Panc1 (cell line): Measurements from ENCODE around the gene LYST. TPM values are rescaled to one million over a fixed set of nuclear protein-coding genes. Genes with fewer than 3 reads are reported as not detected.
A peak's percentile ranks its signal among the peaks of the same experiment; 100 is the strongest.

Experiments
- ATAC-seq: fragments of 200-7000 bp; cut with Tn5 transposase; 2 replicates; pipeline ENCODE4 v1.9.1; 2020; ENCODE audit warnings: mild to moderate bottlenecking, moderate library complexity
- BruUV-seq: library from RNA; stranded (reverse); fragments of 400-500 nt; replicated peaks from 2 replicates; lab custom pipeline; 2021; lab: Mats Ljungman, UMichigan
- CTCF ChIA-PET: fragments of 300-600 bp; sonication (Branson Sonifier 250); formaldehyde crosslinking; loops from one replicate; lab custom pipeline; 2022; ENCODE audit warnings: antibody characterized with exemption; lab: Charles Lee
- POLR2A ChIA-PET: fragments of 300-600 bp; sonication (Branson Sonifier 250); formaldehyde crosslinking; loops from one replicate; lab custom pipeline; 2022; ENCODE audit warnings: antibody characterized with exemption; lab: Charles Lee
- DNase-seq: peaks from one replicate; pipeline ENCODE4 v3.0.0-alpha.2; 2010; ENCODE audit warnings: low read depth, low spot score
- H3K27ac ChIP-seq: 2 replicates; pipeline ENCODE4 v1.5.1; 2011; ENCODE audit warnings: mild to moderate bottlenecking, low read length, inconsistent platforms
- H3K27me3 ChIP-seq: fragments of 200-500 bp; sonication (Bioruptor generic); 2 replicates; pipeline ENCODE4 v1.6.0; 2014; ENCODE audit warnings: low read length, inconsistent platforms; ENCODE audit not compliant: control insufficient read depth, insufficient read depth
- H3K36me3 ChIP-seq: fragments of 200-500 bp; sonication (Bioruptor generic); 2 replicates; pipeline ENCODE4 v1.5.1; 2014; ENCODE audit warnings: inconsistent platforms, mild to moderate bottlenecking, low read length, moderate library complexity; ENCODE audit not compliant: control insufficient read depth, insufficient read depth
- H3K4me1 ChIP-seq: 2 replicates; pipeline ENCODE4 v1.5.1; 2011; ENCODE audit warnings: inconsistent platforms, mild to moderate bottlenecking, low read length, moderate library complexity; ENCODE audit not compliant: control insufficient read depth, insufficient read depth
- H3K4me3 ChIP-seq, 2 experiments: 2 replicates each; pipeline ENCODE4 v1.5.1; 2011 to 2012; ENCODE audit warnings: low read depth in 2 of 2, low read length in 2 of 2, mild to moderate bottlenecking in 2 of 2, inconsistent platforms in 1 of 2, moderate library complexity in 1 of 2
- H3K9me3 ChIP-seq: fragments of 200-500 bp; sonication (Bioruptor generic); 2 replicates; pipeline ENCODE4 v1.5.1; 2014; ENCODE audit warnings: low read depth, mild to moderate bottlenecking, inconsistent platforms, low read length, moderate library complexity; ENCODE audit not compliant: control insufficient read depth, insufficient read depth
- CTCF ChIP-seq: fragments of 450-650 bp; IDR thresholded peaks from 2 replicates; pipeline ENCODE4 v1.5.1; 2017; ENCODE audit warnings: mild to moderate bottlenecking
- POLR2AphosphoS5 ChIP-seq: IDR thresholded peaks from 2 replicates; pipeline ENCODE4 v1.6.1; 2012; ENCODE audit warnings: mild to moderate bottlenecking, low read depth, low read length, moderate library complexity
- SIN3A ChIP-seq: IDR thresholded peaks from 2 replicates; pipeline ENCODE4 v1.6.1; 2012; ENCODE audit warnings: low read depth, mild to moderate bottlenecking, low read length, moderate library complexity, borderline replicate concordance; ENCODE audit not compliant: insufficient read depth
- TCF7L2 ChIP-seq: IDR thresholded peaks from 2 replicates; pipeline ENCODE4 v1.6.1; 2011; ENCODE audit warnings: mild to moderate bottlenecking, low read depth, low read length, inconsistent platforms
- in situ Hi-C: cut with HindIII; loops from 2 replicates; pipeline ENCODE4 v1.10.0; 2016; ENCODE audit warnings: low sequenced_read_pairs, low pct_unique_long_range_greater_than_20kb
- intact Hi-C: fragments of 100-400 bp; cut with micrococcal nuclease; formaldehyde crosslinking; loops from one replicate; pipeline ENCODE4 v1.10.0; 2022; ENCODE audit not compliant: unreplicated experiment
- total RNA-seq: library from RNA; stranded (reverse); gene quantifications from one replicate; pipeline ENCODE4 v1.2.1, GENCODE V29; 2021; ENCODE audit not compliant: unreplicated experiment
- TF ChIP-seq, protein P1 (sequence below), 2 experiments: IDR thresholded peaks; 2 replicates each; pipeline ENCODE4 v1.6.1; 2011 to 2012; ENCODE audit warnings: low read depth in 2 of 2, control low read depth in 1 of 2, low read length in 1 of 2, mild to moderate bottlenecking in 1 of 2, moderate library complexity in 1 of 2; ENCODE audit not compliant: insufficient read depth in 1 of 2

LYST gene
- total RNA-seq, 1 experiment from 2014 or later, result 75.2 TPM

- intact Hi-C loops (no loop called here), in situ Hi-C loops (no loop called here)
- POLR2A ChIA-PET, result no interaction called here
- no peak for DNase-seq
- H3K36me3 ChIP-seq, result peaks cover 3% of the 10 kb centered on the region; the same call in 1 of the 2 replicates
- no peaks in the 10 kb centered on the region for H3K9me3 ChIP-seq
- no peaks in the 10 kb centered on the region for H3K27me3 ChIP-seq
- no peak for TF ChIP-seq TCF7L2
- TF ChIP-seq, protein P1, sequence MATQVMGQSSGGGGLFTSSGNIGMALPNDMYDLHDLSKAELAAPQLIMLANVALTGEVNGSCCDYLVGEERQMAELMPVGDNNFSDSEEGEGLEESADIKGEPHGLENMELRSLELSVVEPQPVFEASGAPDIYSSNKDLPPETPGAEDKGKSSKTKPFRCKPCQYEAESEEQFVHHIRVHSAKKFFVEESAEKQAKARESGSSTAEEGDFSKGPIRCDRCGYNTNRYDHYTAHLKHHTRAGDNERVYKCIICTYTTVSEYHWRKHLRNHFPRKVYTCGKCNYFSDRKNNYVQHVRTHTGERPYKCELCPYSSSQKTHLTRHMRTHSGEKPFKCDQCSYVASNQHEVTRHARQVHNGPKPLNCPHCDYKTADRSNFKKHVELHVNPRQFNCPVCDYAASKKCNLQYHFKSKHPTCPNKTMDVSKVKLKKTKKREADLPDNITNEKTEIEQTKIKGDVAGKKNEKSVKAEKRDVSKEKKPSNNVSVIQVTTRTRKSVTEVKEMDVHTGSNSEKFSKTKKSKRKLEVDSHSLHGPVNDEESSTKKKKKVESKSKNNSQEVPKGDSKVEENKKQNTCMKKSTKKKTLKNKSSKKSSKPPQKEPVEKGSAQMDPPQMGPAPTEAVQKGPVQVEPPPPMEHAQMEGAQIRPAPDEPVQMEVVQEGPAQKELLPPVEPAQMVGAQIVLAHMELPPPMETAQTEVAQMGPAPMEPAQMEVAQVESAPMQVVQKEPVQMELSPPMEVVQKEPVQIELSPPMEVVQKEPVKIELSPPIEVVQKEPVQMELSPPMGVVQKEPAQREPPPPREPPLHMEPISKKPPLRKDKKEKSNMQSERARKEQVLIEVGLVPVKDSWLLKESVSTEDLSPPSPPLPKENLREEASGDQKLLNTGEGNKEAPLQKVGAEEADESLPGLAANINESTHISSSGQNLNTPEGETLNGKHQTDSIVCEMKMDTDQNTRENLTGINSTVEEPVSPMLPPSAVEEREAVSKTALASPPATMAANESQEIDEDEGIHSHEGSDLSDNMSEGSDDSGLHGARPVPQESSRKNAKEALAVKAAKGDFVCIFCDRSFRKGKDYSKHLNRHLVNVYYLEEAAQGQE (IDR thresholded peaks at IDR 0.05; ENCODE audit: insufficient read depth in 1 of 2, low read depth in 2 of 2, low read length in 1 of 2), result no peak
- no peak for TF ChIP-seq CTCF
- TF ChIP-seq POLR2AphosphoS5, result no peak
- no peak for TF ChIP-seq SIN3A
- peak overlapping the region; percentile 76 to 98; a peak in 3 of 4 replicates for H3K4me3 ChIP-seq
- H3K27ac ChIP-seq, result peak overlapping the region; percentile 89
- CTCF ChIA-PET, result interaction anchor here (2.8 kb wide), 1 partner anchor 107 kb away, joined by 16 read pairs; no protein-coding TSS in a partner anchor
- ATAC-seq, result no peak
- H3K4me1 ChIP-seq, result peaks cover 63% of the 10 kb centered on the region
- BruUV-seq, result no TSS peak
Measured at GRCh38 chr1:235864469-235864868, 2.2 kb downstream of the LYST start.

GRCh38 chr1:235863699-235864093, 3.0 kb downstream of the LYST start:
- BruUV-seq, result no TSS peak
- ATAC-seq (no peak), DNase-seq (no peak)
- in situ Hi-C loops, result no loop called here
- Histone ChIP-seq H3K27ac (peak overlapping the region; percentile 89), H3K9me3 (no peaks in the 10 kb centered on the region), H3K4me1 (peaks cover 69% of the 10 kb centered on the region), H3K27me3 (no peaks in the 10 kb centered on the region), H3K36me3 (peaks cover 3% of the 10 kb centered on the region; the same call in 1 of the 2 replicates), H3K4me3 (peak overlapping the region in 1 of 2 experiments; percentile 98; a peak in 2 of 4 replicates)
- CTCF ChIA-PET, result no interaction called here
- POLR2A ChIA-PET, result no interaction called here
- intact Hi-C loops, result no loop called here
- no peak for TF ChIP-seq POLR2AphosphoS5
- TF ChIP-seq CTCF, result no peak
- TF ChIP-seq, protein P1 (IDR thresholded peaks at IDR 0.05; ENCODE audit: insufficient read depth in 1 of 2, low read depth in 2 of 2, low read length in 1 of 2), result no peak
- no peak for TF ChIP-seq SIN3A
- TF ChIP-seq TCF7L2, result no peak
